Spleen (tissue), 7 donors: Measurements from ENCODE around the gene ZDHHC24.

Experiments used
- CTCF ChIP-seq, 11 experiments: fragments of 200-600 bp in 7 of 11; fragments of 450-650 bp in 4 of 11; sonication (generic) in 4 of 11; IDR thresholded peaks in 8 of 11; conservative IDR thresholded peaks in 3 of 11; 1 replicate in 7 of 11; 2 replicates in 4 of 11; pipeline versions ENCODE4 v1.4.0 to v1.8.0; 2016 to 2021; ENCODE audit warnings: antibody characterized with exemption in 11 of 11, inconsistent platforms in 4 of 11, mild to moderate bottlenecking in 1 of 11
- POLR2AphosphoS5 ChIP-seq, 3 donors: sonication (generic); formaldehyde crosslinking; IDR thresholded peaks; one replicate each; pipeline ENCODE4 v1.5.1; 2017; ENCODE audit warnings: antibody characterized with exemption in 3 of 3
- donor health status: DM: no; HTN: no; CAD: no; lungs with moderate emphysema.
- donor health status: DM: no; HTN: no; CAD: no.
- donor health status: DM: no; HTN: no; CAD: no.

DNA sequence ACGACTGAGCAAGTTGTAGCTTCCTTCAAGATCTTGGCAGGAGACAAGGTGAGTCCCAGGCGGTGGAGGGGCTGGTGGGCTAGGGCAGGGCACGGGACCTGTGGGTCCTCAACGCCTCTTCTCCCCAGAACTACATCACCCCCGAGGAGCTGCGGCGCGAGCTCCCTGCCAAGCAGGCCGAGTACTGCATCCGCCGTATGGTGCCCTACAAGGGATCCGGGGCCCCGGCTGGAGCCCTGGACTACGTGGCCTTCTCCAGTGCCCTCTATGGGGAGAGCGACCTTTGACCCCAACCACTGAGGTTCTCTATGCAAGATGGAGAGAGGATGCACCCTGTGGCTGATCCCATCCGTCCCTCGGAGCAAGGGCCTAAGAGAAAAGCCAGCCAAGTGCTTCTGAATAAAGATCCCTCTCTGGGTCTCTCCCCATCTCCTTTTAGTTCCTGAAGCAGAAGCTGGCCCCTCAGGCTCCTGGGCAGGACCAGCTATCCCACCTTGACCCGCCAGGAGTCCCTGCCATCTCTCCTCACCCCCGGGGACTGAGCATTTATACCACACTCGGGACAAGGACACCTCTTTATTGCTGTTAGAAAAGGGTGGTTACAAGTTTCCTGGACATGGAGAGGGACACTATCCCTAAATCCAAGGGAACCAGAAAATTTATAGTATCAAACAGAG, 17.2 kb upstream of the ZDHHC24 start:
- TF ChIP-seq CTCF (IDR thresholded peaks at IDR 0.05 in 8 of 11, conservative IDR thresholded peaks at IDR 0.05 in 3 of 11): no peak
- no peak for TF ChIP-seq POLR2AphosphoS5 (IDR thresholded peaks at IDR 0.05)
